Central memory CD8-positive, alpha-beta T cell (primary cell): ENCODE measurements around the gene PDZD7.

Source experiments
- ATAC-seq: fragments of 150-1000 bp; cut with Tn5 transposase; replicated peaks from 2 replicates; pipeline ENCODE4 v1.10.0; 2022; ENCODE audit warnings: mild to moderate bottlenecking, moderate FRiP score, moderate number of reproducible peaks; ENCODE audit not compliant: poor library complexity, severe bottlenecking; ENCODE audit errors: extremely low read depth
- DNase-seq, 2 donors: peaks; one replicate each; pipeline ENCODE4 v3.0.0; 2021; ENCODE audit warnings: low spot score in 2 of 2
- H3K27ac Mint-ChIP-seq: one replicate; pipeline ENCODE4 v1.8.0; 2022; ENCODE audit warnings: low read depth, mild to moderate bottlenecking, moderate library complexity, mixed read lengths
- H3K27me3 Mint-ChIP-seq: one replicate; pipeline ENCODE4 v1.8.0; 2022; ENCODE audit warnings: mixed read lengths
- H3K36me3 Mint-ChIP-seq: one replicate; pipeline ENCODE4 v1.8.0; 2022; ENCODE audit warnings: mild to moderate bottlenecking, moderate library complexity, mixed read lengths; ENCODE audit not compliant: insufficient read depth
- H3K4me1 Mint-ChIP-seq: one replicate; pipeline ENCODE4 v1.8.0; 2022; ENCODE audit warnings: mixed read lengths
- H3K4me3 Mint-ChIP-seq: one replicate; pipeline ENCODE4 v1.8.0; 2022; ENCODE audit warnings: mild to moderate bottlenecking, moderate library complexity, mixed read lengths
- H3K9me3 Mint-ChIP-seq: one replicate; pipeline ENCODE4 v1.8.0; 2022; ENCODE audit warnings: mixed read lengths

The PDZD7 gene

GRCh38 chr10:101066146-101066895 lies 35.4 kb upstream of the PDZD7 start:
- H3K4me3 Mint-ChIP-seq = peak overlapping the region; percentile 80
- H3K36me3 Mint-ChIP-seq = peaks cover 7% of the 10 kb centered on the region
- H3K27ac Mint-ChIP-seq = no peak overlapping the region
- DNase-seq (no peak), ATAC-seq (no peak)
- no peaks in the 10 kb centered on the region for H3K9me3 Mint-ChIP-seq
- H3K4me1 Mint-ChIP-seq = peaks cover 14% of the 10 kb centered on the region
- peaks cover 45% of the 10 kb centered on the region for H3K27me3 Mint-ChIP-seq

GRCh38 chr10:101065481-101066145 lies 34.7 kb upstream of the PDZD7 start:
- H3K4me3 Mint-ChIP-seq = peak overlapping the region; percentile 80
- H3K27me3 Mint-ChIP-seq = peaks cover 44% of the 10 kb centered on the region
- DNase-seq = no peak
- peaks cover 9% of the 10 kb centered on the region for H3K36me3 Mint-ChIP-seq
- no peak for ATAC-seq
- H3K4me1 Mint-ChIP-seq = peaks cover 17% of the 10 kb centered on the region
- no peaks in the 10 kb centered on the region for H3K9me3 Mint-ChIP-seq
- no peak overlapping the region for H3K27ac Mint-ChIP-seq

DNA sequence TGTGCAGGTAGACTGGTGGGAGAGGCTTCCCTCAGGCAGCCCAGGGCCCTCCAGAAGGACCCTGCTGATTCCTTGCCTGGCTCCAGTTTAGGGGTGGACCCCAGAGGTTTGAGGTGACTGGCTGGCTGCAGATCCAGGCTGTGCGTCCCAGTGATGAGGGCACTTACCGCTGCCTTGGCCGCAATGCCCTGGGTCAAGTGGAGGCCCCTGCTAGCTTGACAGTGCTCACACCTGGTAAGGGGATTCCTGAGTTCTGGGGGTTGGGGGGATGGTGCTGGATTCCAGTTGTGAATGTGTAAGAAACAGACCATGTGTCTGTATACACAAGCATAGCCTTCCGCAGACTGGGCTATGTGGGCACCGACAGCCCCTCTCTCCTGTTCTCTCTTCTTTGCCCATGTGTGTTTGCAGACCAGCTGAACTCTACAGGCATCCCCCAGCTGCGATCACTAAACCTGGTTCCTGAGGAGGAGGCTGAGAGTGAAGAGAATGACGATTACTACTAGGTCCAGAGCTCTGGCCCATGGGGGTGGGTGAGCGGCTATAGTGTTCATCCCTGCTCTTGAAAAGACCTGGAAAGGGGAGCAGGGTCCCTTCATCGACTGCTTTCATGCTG lies 33.6 kb upstream of the PDZD7 start:
- H3K9me3 Mint-ChIP-seq = no peaks in the 10 kb centered on the region
- peaks cover 28% of the 10 kb centered on the region for H3K4me1 Mint-ChIP-seq
- ATAC-seq (no peak), DNase-seq (no peak)
- peaks cover 14% of the 10 kb centered on the region for H3K36me3 Mint-ChIP-seq
- no peak overlapping the region for H3K27ac Mint-ChIP-seq
- H3K4me3 Mint-ChIP-seq = no peak overlapping the region
- H3K27me3 Mint-ChIP-seq = peaks cover 44% of the 10 kb centered on the region

- H3K27ac Mint-ChIP-seq = no peak overlapping the region
- peaks cover 30% of the 10 kb centered on the region for H3K4me1 Mint-ChIP-seq
- DNase-seq = no peak
- H3K36me3 Mint-ChIP-seq = peaks cover 14% of the 10 kb centered on the region
- H3K27me3 Mint-ChIP-seq = peaks cover 44% of the 10 kb centered on the region
- no peaks in the 10 kb centered on the region for H3K9me3 Mint-ChIP-seq
- ATAC-seq = no peak
- no peak overlapping the region for H3K4me3 Mint-ChIP-seq
Observed at GRCh38 chr10:101063548-101064414, 32.9 kb upstream of the PDZD7 start.

DNA sequence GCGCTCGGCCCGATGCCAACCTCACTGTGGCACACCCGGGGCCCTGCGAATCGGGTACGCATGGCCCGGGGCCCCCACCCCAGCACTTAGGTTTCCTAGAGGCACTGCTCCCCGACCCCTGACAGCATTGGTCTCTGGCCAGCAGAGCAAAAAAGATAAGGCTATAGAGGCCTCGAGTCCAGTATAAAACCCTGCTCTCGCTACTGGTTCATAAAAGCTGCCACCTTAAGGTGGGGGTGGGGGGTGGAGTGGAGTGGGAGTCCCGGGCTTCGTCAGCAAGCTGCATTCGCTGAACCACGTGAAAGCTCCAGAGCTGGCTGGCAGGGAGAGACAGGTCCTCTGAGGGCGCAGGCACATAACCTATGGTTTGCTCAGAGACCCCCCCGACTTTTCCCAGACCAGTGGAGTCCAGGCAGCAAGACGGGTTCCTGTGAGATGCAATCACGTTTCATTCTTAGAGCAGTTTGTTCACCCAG lies 32.2 kb upstream of the PDZD7 start:
- Mint-ChIP-seq H3K36me3 (peaks cover 14% of the 10 kb centered on the region), H3K4me1 (peaks cover 30% of the 10 kb centered on the region), H3K27me3 (peaks cover 44% of the 10 kb centered on the region), H3K4me3 (no peak overlapping the region), H3K27ac (no peak overlapping the region), H3K9me3 (no peaks in the 10 kb centered on the region)
- DNase-seq = no peak
- ATAC-seq = no peak

- Mint-ChIP-seq H3K4me1 (peaks cover 26% of the 10 kb centered on the region), H3K27me3 (peaks cover 40% of the 10 kb centered on the region), H3K9me3 (no peaks in the 10 kb centered on the region), H3K4me3 (peak overlapping the region; percentile 96), H3K36me3 (peaks cover 11% of the 10 kb centered on the region), H3K27ac (no peak overlapping the region)
- DNase-seq = peak in 1 of 2 donors; percentile 19
- no peak for ATAC-seq
Observed at GRCh38 chr10:101062232-101063049, 31.5 kb upstream of the PDZD7 start.

DNA sequence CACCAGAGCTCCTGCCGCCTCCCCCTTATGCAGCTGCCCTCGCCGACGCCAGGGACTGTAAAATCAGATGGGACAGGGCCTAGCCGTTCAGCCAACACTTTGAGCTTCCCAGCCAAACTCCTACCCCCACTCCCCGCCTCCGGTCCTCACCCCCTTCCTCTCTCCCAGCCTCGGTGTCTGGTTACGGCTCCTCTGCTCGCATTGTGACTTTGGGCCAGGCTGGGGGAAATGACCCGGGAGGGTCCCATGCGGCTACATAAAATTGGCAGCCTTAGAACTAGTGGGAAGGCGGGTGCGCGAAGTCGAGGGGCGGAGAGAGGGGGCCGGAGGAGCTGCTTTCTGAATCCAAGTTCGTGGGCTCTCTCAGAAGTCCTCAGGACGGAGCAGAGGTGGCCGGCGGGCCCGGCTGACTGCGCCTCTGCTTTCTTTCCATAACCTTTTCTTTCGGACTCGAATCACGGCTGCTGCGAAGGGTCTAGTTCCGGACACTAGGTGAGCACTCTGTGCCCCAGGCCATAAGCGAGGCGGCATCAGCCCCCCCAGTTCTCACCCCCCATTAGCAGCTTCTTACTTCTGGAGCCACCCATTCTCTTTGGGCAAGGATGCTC lies 30.8 kb upstream of the PDZD7 start, which contains the start of gene KAZALD1:
Gene KAZALD1 (plus strand): TSS at position 366 of the 608 bp plus-strand sequence. CDS start 604 bp downstream, outside the sequence.
- Mint-ChIP-seq H3K27ac (peak within 1 kb of the TSS; percentile 89), H3K4me1 (peaks cover 23% of the 10 kb centered on the region), H3K9me3 (no peaks in the 10 kb centered on the region), H3K36me3 (peaks cover 9% of the 10 kb centered on the region), H3K4me3 (peak within 1 kb of the TSS; percentile 96), H3K27me3 (peaks cover 34% of the 10 kb centered on the region)
- DNase-seq = no peak
- ATAC-seq = no peak

- peaks cover 28% of the 10 kb centered on the region for H3K27me3 Mint-ChIP-seq
- peaks cover 10% of the 10 kb centered on the region for H3K36me3 Mint-ChIP-seq
- peak overlapping the region; percentile 96 for H3K4me3 Mint-ChIP-seq
- H3K4me1 Mint-ChIP-seq = peaks cover 23% of the 10 kb centered on the region
- ATAC-seq (peak; percentile 59), DNase-seq (peak in 1 of 2 donors; percentile 19)
- no peaks in the 10 kb centered on the region for H3K9me3 Mint-ChIP-seq
- peak overlapping the region; percentile 89 for H3K27ac Mint-ChIP-seq
Observed at GRCh38 chr10:101060951-101061623, 30.2 kb upstream of the PDZD7 start.

DNA sequence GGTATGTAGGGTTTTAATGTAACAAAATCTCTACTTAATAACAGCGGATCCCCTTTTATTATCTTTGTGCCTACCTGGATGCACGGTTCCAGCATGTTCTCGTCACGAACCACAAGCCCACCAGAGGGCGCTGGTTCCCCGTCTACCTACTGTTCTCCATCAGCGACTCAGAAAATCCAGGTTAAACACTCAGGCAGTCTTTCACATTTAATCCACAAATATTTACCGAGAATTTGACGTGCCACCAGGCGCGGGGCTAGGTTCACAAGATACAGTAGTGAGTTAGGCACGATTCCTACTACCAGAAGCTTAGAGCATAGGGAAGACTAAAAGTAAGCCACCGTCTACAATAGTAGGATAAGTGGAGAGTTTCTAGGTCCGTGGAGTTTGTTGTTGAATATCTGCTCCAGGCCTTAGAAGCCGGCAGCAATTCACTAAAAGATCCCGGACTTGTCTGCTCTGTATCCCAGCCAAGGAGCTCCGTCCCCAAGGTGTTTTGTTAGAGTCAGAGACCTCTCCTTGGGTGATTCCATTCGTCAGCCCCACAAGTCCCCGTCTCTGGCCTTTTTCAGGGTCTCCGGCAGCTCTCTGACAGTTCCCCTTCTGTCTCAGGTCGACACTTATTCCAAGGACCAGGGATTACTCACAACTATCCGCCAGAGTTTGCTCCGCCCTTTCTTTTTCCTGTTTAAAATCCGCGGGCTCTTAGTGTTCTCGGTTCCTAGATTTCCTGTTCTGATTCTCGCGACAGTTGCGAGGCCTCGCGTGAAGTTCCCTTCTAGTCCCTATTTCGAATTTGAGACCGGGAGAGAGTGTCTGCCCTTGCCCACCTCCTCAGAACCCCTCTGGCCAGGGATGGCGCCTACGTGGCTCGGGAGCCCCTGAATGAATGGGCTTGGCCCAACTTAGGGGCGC lies 29.4 kb upstream of the PDZD7 start:
- peaks cover 20% of the 10 kb centered on the region for H3K27me3 Mint-ChIP-seq
- ATAC-seq (peak; percentile 83), DNase-seq (peak; percentile 85 to 90)
- H3K4me1 Mint-ChIP-seq = peaks cover 23% of the 10 kb centered on the region
- peaks cover 10% of the 10 kb centered on the region for H3K36me3 Mint-ChIP-seq
- H3K9me3 Mint-ChIP-seq = no peaks in the 10 kb centered on the region
- H3K4me3 Mint-ChIP-seq = peak overlapping the region; percentile 96
- peak overlapping the region; percentile 89 for H3K27ac Mint-ChIP-seq
